HG03045 (cell line): Measurements from ENCODE around the gene SORCS2.

Source experiments
- ATAC-seq: cut with Tn5 transposase; IDR thresholded peaks from one replicate; pipeline ENCODE4 v1.9.1; 2021; ENCODE audit warnings: mild to moderate bottlenecking, moderate library complexity; ENCODE audit not compliant: unreplicated experiment

Gene SORCS2

DNA sequence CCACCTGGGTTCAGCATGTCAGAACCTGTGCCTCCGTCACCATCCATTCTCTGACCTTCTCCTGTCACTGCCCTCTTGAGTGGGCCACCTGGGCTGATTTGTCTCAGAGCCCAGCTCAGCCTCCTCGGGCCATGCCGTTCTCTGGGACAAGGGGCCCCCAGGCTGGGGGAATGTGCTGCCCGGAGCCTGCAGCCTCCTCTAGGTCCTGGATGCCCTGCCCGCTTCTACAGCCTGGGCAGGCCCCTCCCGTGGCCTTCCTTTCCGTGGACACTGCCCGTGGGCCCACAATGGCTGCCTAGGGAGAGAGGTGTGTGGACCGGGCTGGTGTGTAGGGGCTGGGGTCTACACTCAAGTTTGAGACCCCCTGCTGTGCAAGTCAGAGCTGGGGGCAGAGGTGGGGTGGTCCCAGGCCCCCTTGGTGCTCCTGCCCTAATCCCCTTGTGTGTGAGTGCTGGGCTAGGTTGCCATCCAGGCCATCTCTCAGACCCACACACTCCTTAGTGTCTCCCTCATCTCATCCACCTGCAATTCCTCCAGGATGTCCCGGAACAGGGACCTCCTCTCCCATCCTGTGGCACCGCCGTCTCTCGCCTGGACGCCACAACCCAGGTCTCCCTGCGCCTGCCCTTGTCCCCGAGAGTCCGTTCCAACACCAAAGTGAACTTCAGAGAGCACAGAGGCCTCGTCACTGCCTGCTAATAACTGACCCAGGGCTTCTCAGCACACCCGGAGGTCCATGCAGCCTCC is 230.0 kb downstream of the SORCS2 start:
- no peak for ATAC-seq

DNA sequence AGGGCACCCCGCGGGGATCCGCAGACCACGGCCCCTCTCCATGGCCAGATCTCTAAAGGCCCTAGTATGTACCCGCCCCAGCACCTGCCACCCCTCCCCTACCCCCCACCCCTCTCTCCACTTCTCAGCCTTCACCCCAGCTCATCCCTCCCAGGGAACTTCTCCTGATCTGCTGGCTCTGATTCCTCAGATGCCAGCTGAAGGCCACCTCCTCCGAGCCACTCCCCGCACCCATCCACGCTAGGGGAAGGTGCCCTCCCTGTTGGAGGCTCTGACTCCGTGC is 230.5 kb downstream of the SORCS2 start:
- ATAC-seq = no peak

DNA sequence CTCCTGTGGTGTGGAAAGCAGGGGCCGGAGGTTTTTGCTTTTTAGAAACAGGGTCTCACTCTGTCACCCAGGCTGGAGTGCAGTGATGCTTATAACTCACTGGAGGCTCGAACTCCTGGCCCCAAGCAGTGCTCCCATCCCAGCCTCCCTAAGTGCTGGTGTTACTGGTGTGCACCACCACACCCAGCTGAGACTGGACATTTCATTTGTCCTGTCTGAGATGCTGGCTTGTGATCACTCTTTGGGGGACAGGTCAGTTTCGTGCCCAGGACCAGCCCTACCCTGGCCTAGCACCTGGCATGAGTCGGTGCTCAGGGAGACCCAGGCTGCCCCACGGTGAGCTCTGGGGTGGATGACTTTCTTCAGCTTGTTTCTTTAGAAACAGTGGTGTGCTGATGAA is 231.1 kb downstream of the SORCS2 start:
- ATAC-seq = no peak

DNA sequence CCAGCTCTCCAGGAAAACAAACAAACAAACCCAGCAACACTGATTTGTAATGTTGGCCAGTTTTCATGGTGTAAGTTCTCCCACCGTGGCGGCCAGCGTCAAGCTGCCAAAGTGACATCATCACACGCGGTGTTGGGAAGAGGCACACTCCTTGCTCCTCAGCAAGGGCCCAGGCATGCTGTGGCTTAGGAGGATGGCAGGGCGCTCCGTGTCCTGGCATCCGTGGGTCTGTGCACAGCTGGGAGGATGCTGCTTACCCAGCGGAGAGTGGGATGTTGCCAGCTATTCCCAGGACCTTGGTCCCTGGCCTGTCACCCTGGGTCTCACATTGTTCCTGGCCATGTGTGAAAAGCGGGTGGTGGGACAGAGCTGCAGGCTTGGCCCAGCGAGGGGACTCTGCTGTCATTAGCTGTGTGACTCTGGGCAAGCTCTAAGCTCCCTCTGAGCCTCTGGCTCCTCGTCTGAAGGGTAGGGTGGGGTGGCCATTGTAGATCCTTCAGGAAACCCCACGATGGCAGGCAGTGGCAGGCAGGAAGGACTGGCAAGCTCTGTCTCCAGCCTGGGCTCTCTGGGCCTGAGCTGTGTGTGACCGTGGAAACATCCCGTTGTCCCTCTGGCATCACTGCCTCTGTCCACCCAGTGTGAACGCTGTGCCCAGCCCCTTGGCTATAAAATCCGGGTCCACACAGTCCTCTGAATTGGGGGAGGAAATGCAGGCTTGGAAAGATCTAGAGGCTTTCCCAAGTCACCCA is 231.6 kb downstream of the SORCS2 start:
- no peak for ATAC-seq

DNA sequence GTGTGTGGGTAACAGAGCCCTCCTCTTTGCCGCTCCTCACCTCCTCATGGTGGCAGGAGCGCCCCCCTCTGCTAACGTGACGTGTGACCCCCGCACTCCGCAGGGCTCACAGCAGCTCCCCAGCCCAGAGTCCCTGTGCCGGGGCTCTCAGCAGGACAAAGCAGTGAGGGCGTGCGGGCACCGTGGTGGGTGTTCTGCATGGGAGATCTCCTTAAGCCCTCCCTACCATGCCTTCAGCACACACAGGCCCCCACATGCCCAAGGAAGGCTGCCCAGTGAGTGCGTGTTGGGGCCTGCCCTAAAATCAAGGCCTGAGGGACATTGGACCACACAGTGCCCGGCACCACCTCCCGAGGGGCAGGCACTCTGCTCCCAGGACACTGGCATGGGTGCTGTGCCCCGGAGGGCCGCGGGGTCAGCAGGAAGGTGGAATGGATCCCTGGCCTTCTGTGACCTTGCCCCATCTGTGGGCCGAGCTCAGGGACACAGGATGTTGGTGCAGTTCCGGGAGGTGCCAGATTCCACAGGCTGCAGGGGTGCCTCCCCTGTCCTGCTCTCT is 232.3 kb downstream of the SORCS2 start:
- ATAC-seq = no peak

DNA sequence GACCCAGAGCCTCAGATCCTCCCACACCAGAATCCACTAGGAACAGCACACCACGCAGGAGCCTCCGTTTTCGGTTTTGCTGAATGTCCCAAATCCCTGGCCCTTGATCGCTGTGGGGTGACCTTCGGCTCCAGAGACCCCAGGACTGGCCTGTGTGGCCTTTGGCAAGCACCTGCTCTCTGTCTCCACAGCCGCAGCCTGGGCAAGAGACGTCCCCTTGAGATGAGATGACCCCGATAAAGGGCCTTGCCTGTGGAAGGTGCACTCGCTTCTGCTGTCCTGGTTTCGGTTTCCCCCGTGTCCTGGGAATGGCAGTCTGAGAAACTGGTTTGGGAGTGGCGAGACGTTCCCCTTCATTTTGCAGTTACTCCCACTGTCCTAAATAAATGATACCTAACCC is 232.8 kb downstream of the SORCS2 start:
- no peak for ATAC-seq

DNA sequence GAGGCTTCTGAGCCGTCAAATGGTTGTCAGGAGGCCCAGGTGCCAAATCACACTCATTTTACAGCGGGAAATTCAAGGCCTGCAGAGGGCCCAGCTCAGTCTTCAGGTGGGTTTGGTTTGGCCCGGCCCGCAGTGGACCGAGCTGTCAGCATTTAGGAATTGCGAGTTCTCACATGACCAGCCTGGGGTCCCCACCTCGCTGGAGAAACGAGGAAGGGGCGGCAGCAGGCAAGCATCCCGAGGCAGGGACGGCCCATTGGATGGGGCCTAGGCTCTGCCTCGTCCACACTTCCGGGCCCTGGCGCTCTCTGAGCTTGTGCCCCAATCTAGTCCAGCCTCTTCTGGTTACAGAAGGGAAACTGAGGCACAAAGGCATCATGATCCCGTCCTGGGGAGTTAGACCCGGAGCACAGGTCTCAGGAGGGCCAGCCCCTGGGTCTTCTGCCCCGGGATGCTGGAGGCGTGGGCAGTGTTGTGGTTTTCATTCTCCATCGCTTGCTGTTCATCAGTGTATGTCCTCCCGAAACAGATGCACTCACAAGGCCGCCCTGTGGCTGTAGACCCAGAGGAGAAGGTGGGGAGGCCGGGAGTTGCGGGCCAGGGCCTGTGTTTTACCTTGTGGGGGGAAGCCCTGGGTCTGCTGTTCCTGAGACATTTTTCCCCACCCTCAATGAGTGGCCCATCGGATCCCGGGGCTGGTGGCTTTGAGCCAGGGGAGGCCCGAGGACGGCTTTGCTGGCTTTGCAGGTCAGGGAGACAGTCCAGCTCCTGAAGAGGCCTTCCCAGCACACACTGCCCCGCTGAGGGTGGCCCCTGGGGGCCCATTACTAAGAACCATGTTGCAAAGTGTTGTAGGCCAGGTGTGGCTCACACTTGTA is 233.5 kb downstream of the SORCS2 start:
- no peak for ATAC-seq

DNA sequence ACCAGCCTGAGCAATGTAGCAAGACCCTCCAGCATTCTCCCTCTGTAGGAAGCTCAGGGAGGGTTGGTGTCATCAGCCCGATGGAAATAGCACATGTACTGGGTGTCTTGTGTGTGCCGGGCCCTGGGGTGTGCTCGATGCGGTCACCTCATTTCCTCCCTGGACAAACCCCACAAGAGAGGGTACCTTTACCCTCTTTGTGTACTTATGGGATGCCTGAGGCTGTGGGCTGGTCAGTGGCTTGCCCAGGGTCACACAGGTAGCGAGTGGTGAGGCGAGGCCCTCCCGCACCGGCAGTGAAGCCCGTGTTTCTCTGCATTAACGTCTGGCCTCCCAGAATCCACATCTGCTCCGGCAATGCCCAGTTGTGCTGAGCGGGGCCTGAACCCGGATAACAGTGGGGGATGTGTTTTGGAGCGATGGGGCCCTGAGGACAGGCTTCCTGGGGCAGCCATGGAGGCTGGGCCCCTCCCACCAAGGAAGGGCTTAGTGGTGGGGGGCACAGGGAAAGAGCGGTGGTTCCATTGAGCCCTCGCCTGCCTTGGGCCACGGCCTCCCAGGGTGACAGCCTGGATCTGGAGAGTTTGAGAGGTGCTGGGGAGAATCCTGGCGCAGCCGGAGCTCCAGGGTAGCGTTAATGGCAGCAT is 234.3 kb downstream of the SORCS2 start:
- ATAC-seq = no peak

DNA sequence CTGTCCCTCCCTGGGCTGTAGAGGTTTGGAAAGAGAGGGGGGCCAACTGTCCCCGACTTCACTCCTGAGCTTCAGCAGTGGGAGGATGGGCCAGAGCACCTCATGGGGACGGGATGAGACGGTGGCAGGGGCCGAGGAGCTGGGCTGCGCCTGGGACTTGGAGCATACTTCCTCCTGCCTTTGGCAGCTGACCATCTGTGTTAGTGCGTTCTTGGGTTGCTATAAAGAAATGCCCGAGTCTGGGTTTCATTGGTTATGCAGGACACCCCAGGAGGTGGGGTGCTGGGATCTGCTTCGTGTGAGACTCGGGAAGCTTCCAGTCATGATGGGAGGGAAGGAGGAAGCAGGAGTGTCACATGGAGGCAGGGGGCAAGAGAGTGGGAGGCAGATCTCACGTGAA is 235.0 kb downstream of the SORCS2 start:
- no peak for ATAC-seq

DNA sequence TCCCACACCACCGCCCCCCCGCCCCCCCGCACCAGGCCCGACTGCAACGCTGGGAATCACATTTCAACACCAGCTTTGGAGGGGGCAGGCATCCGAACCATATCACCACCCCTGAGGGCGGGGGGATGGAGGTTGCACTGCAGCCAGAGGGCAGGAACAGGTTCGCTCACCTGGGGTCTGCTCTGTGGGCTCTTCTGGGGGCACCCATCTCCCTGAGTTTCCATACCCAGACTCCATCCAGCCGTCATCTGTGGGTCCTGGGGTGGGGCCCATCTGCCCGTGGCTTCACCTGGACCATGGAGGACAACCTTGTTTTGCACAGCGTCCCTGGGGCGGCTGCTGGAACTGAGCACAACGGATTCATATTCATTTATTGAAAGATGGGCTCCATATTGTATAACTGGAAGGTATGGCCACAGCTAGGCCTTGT is 235.5 kb downstream of the SORCS2 start:
- ATAC-seq = no peak

DNA sequence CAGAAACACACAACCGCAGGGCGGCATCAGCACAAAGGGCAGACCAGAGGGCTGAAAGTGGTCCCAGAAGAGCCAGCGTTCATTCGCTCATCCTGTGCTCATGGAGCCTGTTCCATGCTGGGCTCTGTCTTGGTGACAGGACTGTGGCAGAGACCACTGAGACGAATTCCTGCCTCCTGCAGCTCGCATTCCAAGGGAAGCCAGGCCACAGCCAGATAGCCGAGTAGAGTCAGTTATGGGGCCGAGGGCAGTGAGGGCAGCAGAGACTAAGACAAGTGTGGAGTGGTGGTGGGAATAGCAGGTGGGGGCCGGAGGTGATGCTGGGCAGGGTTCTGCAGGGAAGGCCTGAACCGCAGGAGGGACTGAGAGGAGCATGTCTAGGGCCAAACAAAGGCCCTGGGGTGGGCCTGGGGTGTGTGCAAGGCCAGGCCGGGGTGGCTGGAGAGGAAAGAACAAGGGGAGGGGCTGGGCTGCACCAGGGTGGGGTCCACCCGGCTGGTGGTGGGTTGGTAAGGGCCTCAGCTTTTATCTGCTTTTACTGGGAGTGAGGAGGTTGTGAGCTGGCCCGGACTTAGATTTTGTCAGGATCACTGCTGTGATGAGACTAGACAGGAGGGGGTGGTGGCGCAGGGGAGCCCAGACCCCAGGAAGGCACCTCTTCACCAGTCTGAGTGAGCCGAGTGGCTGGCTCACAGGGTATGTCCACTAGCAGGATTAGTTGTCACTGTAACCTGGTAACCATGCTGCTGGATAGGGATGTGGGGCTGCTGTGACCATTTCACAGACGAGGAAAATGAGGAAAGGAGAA is 236.1 kb downstream of the SORCS2 start:
- ATAC-seq = no peak

DNA sequence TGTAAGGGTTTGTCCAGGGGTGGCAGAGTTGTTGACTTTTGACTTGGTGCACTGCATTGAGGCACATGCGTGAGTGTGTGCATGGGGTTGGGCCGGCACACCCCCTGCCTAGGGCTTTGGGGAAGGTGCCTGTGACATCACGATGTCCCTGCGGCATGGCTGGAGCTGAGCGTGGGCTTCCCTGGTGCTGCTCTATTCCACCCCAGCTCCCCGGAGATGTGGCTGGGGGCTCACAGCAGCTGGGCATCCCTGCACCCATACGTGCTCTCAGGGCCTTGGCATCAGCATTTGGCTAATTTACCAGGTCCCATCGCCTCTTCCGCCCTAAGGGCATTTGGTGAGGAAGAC is 236.7 kb downstream of the SORCS2 start:
- ATAC-seq = no peak

DNA sequence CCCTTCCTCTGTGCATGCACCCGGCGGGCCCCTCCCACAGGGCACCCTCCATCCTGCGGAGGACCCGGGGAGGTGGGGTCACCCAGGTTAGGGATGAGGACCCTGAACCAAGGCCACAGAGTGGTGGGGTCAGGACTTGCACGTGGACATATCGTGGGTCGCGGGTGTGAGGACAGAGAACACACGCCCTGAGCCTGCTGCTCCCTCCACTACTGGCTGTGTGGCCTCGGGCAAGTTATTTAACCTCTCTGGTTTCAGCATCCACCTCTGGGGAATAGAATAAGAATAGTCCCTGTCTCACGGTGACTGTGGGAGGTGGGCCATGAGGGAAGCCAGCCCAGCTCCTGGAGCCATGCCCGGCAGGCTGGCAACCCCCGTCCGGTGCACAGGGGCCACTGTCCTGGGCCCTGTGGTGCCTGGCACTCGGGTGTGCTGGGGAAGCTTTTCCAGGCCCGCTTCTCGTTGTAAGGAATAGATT is 237.3 kb downstream of the SORCS2 start:
- ATAC-seq = no peak

DNA sequence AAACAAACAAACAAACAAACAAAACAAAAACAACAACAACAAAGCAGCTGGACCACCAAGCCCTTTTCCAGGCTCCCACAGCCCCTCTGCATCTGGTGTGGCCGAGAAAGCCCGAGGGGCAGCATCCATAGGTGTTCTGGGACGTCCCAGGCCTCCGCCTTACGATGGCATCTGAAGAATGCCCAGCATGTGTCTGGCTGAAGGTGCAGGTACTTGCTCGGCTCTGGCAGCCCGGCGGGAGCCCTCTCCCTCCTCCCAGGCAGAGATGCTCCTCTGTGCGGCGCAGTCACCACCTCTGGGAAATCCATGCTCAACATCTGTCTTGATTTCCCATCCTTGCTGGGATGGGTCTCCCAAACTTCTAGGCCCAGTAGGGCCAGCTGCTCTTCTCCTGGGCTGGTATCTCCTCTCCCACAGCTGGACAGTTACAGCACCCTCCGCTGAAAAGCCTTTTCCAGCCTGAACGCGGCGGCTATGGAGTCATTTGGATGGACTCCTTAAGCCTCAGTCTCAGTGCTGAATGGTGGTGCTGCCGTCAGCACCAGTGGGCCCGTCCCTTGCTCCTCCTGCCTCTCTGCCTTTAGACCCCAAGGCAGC is 238.1 kb downstream of the SORCS2 start:
- ATAC-seq = no peak

DNA sequence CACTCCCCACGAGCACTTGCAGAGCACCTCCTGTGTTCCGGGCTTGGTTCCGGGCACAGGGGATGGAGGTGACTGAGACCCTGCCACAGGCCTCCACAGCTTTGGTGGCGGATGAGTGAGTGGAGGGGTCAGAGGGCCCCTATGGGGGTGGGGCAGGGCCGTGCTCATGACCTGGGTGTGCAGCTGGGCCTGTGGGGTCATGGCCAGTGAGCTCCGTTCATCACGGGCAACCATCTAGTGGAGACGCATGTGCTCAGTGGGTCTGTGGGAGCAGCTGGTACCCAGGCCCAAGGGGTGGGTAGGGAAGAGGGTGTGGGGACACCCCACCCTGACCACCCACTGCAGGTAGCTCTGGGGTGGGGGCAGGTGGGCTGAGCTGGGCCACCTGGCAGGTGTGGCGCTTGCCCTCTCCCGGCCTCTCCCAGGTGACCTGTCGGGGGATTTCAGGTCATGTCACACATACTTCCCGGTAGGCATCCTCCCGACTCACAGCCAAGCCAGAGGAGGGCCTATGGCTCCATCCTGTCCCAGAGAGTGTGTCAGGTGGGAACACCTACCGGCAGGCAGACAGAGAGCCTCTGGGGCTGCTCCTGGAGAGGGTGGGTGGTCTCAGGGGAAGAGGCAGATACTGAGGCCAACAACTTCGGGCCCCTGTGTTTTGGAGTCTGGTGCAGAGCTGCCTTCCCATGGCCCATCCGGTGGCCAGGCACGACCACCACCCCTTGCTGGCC is 238.8 kb downstream of the SORCS2 start:
- ATAC-seq = no peak

DNA sequence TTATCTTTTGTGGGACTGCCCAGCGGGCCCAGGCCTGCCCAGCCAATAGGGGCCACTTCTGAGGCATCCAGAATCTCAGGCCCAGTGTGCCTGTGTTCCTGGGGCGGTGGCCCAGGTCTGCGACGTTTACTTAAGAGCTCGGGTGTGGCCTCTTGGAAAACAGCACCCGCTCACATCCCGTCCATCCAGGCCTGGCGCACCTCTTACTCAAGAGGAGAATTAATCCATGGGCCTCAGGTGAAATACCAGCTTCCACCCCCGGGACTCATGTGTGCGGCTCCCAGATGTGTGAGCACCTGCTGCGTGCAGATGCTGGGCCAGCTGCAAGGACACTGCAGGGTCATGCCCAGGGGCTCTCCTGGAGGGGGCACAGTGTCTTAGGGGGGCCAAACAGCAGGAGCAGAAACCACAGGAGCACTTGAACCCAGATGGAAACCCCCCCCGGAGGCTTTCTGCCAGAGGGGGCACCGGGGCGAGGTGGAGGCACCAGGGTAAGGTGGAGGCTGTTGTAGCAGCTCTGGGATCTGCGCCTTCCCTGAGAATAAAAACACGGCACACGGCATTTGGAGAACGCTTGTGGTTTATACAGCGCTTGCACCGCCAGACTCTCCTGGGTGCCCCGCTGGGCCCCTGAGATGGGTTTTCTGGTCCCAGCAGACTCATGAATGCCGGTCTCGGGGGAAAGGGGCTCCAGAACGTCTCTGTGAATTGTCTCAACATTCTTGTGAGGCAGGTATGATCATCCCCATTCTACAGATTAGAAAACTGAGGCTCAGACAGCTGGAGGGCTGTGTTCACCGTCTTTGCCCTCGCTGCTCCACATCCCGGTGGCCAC is 239.6 kb downstream of the SORCS2 start:
- ATAC-seq = no peak

DNA sequence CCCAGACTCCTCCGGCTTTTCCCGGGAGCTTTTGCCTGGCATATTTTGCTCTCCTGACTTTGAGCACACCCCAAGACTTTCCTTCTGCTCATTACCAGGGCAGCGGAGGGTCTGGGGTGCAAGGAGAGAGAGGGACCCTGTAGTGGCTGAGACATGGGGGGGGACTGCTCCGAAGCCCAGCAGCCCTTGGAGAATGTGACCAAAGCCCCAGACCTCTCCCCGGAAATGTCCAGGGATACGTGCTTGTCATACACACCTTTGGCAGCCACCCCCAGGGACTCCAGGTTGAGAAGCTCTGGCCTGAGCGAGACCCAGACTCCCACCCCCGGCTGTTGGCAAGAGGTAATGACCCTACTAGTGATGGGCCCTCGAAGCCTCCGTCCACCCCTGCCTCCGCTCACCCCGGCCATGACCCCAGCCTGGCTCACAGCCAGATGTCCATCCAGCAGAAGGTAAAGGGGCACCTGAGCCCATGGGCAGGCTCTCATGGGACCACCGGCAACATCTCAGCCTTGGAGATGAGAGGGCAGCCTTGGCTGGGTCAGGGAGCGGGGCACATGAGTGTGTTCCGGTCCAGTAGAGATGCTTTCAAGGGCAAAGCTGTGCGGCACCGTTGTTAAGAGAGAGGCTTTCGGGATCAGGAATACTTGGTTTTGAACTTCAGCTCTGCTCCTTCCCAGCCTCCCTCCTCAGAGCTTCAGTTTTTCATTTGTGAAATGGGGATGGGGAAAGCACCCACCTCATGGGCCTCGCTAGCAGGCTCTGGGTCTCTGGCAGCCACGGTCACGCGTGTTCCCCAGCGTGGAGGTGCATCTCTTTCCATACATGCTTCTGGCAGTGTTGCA is 240.4 kb downstream of the SORCS2 start:
- no peak for ATAC-seq
